HepG2 (cell line): ENCODE measurements around the gene COL4A3. TPM values are rescaled to one million over a fixed set of nuclear protein-coding genes. Genes with fewer than 3 reads are reported as not detected.

Experiments
- ARID2 ChIP-seq: sonication (generic); formaldehyde crosslinking; IDR thresholded peaks from 2 replicates; pipeline ENCODE4 v1.8.1; 2022; ENCODE audit warnings: mild to moderate bottlenecking, missing genetic modification reagents, borderline replicate concordance
- HHEX ChIP-seq: IDR thresholded peaks from 2 replicates; pipeline ENCODE4 v1.6.1; 2016; ENCODE audit warnings: control low read depth
- KDM2A ChIP-seq: sonication (generic); formaldehyde crosslinking; IDR thresholded peaks from 2 replicates; pipeline ENCODE4 v1.4.0; 2020; ENCODE audit warnings: low read depth, missing genetic modification reagents, borderline replicate concordance
- MAF1 ChIP-seq: sonication (generic); formaldehyde crosslinking; IDR thresholded peaks from 2 replicates; pipeline ENCODE4 v1.5.0; 2020; ENCODE audit warnings: missing genetic modification reagents, borderline replicate concordance
- NONO ChIP-seq, 2 experiments: fragments of 450-650 bp in 1 of 2; sonication (generic) in 1 of 2; formaldehyde crosslinking in 1 of 2; IDR thresholded peaks in 1 of 2; conservative IDR thresholded peaks in 1 of 2; 2 replicates each; pipeline versions ENCODE4 v1.6.1 to v1.8.0; 2017 to 2022; ENCODE audit warnings: mild to moderate bottlenecking in 1 of 2, missing genetic modification reagents in 1 of 2, moderate library complexity in 1 of 2
- RARA ChIP-seq: IDR thresholded peaks from 2 replicates; pipeline ENCODE4 v1.6.1; 2016; ENCODE audit warnings: missing genetic modification reagents, missing compliant biosample characterization
- RBM22 ChIP-seq: fragments of 200-400 bp; formaldehyde crosslinking; optimal IDR thresholded peaks from 2 replicates; pipeline ENCODE3; 2017; ENCODE audit warnings: mild to moderate bottlenecking, low read length, moderate library complexity
- RORA ChIP-seq: sonication (generic); formaldehyde crosslinking; IDR thresholded peaks from 2 replicates; pipeline ENCODE4 v1.5.0; 2020; ENCODE audit warnings: mild to moderate bottlenecking, missing genetic modification reagents, moderate library complexity
- TBX2 ChIP-seq: sonication (generic); formaldehyde crosslinking; IDR thresholded peaks from 2 replicates; pipeline ENCODE4 v1.5.0; 2020; ENCODE audit warnings: missing genetic modification reagents, mild to moderate bottlenecking, borderline replicate concordance
- TBX3 ChIP-seq: fragments of 450-650 bp; IDR thresholded peaks from 2 replicates; pipeline ENCODE4 v1.6.1; 2017; ENCODE audit warnings: antibody characterized with exemption, mild to moderate bottlenecking, inconsistent platforms, borderline replicate concordance
- XRCC5 ChIP-seq: fragments of 200-400 bp; formaldehyde crosslinking; optimal IDR thresholded peaks from 2 replicates; pipeline ENCODE3; 2017; ENCODE audit warnings: mild to moderate bottlenecking, low read length
- ZFP1 ChIP-seq: IDR thresholded peaks from 2 replicates; pipeline ENCODE4 v1.6.1; 2016
- ZNF709 ChIP-seq: sonication (generic); formaldehyde crosslinking; IDR thresholded peaks from 2 replicates; pipeline ENCODE4 v1.5.0; 2020; ENCODE audit warnings: mild to moderate bottlenecking, missing genetic modification reagents
- polyA plus RNA-seq, 8 experiments: library from polyadenylated mRNA; depleted of rRNA in 3 of 8; stranded (reverse) in 7 of 8; unstranded in 1 of 8; fragments of >200 nt; fragmentation: Illumina TruSeq in 4 of 8; extraction: Trizol in 4 of 8; gene quantifications; 2 replicates each; pipeline versions ENCODE4 v1.2.1 to v1.2.3, GENCODE V29; 2011 to 2016; ENCODE audit warnings: low read depth in 4 of 8, missing spikeins in 1 of 8, mixed read lengths in 1 of 8; ENCODE audit not compliant: insufficient read depth in 1 of 8
- total RNA-seq, 5 experiments: library from RNA; depleted of rRNA; stranded (reverse); fragments of >200 nt; fragmentation: Illumina TruSeq; extraction: Trizol; gene quantifications; 2 replicates each; pipeline ENCODE4 v1.2.3, GENCODE V29; 2016; ENCODE audit warnings: low read depth in 1 of 5
- TF ChIP-seq, protein P1 (sequence below): sonication (generic); formaldehyde crosslinking; IDR thresholded peaks from 2 replicates; pipeline ENCODE4 v1.5.0; 2020; ENCODE audit warnings: missing genetic modification reagents
- TF ChIP-seq, protein P2 (sequence below): sonication (generic); formaldehyde crosslinking; IDR thresholded peaks from 2 replicates; pipeline ENCODE4 v1.8.0; 2022; ENCODE audit warnings: mild to moderate bottlenecking, missing genetic modification reagents; ENCODE audit not compliant: insufficient replicate concordance
- TF ChIP-seq, protein P3 (sequence below): sonication (generic); formaldehyde crosslinking; IDR thresholded peaks from 2 replicates; pipeline ENCODE4 v1.5.1; 2020; ENCODE audit warnings: mild to moderate bottlenecking, missing genetic modification reagents, borderline replicate concordance
- TF ChIP-seq, protein P4 (sequence below): IDR thresholded peaks from 2 replicates; pipeline ENCODE4 v1.6.1; 2016; ENCODE audit warnings: missing compliant biosample characterization, missing genetic modification reagents, borderline replicate concordance
- TF ChIP-seq, protein P5 (sequence below): sonication (generic); formaldehyde crosslinking; IDR thresholded peaks from 2 replicates; pipeline ENCODE4 v1.4.0; 2020; ENCODE audit warnings: mild to moderate bottlenecking, missing genetic modification reagents

Gene COL4A3
- total and polyA plus RNA-seq, 2 of the 13 experiments (the other 11 are each of a cell fraction or from before 2014, with no cell fraction given) = 0.02 TPM; not detected in 1

DNA sequence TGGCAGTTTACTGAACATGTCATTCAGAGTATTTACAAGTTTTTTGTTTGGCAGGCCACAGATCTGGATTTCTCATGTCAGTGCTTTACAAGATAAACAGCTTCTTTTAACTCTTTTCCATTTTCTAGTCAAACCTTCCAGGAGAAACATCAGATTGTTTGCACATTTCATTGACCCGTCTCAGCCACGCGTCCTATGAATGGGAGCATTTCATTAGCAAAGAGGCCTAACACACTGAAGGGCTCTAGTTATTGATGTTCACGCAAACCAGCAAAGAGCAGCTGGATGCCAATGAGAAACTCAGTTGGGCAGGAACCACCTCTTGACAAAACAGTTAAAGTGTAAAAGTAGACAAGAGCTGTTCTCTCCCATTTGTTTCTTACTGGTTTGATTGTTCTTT lies 131.4 kb downstream of the COL4A3 start (continued):
- TF ChIP-seq NONO (IDR thresholded peaks at IDR 0.05) (no peak), NONO (CRISPR knock-in tag; conservative IDR thresholded peaks at IDR 0.05) (no peak), XRCC5 (no peak), MAF1 (no peak), ZNF709 (CRISPR knock-in tag) (no peak), HHEX (CRISPR knock-in tag) (peak; percentile 77), ZFP1 (CRISPR knock-in tag) (no peak), KDM2A (CRISPR knock-in tag) (no peak), TBX2 (CRISPR knock-in tag) (peak; percentile 53), TBX3 (no peak), RARA (CRISPR knock-in tag) (no peak), RORA (CRISPR knock-in tag) (no peak), ARID2 (CRISPR knock-in tag) (no peak), RBM22 (no peak)
- TF ChIP-seq, protein P1, sequence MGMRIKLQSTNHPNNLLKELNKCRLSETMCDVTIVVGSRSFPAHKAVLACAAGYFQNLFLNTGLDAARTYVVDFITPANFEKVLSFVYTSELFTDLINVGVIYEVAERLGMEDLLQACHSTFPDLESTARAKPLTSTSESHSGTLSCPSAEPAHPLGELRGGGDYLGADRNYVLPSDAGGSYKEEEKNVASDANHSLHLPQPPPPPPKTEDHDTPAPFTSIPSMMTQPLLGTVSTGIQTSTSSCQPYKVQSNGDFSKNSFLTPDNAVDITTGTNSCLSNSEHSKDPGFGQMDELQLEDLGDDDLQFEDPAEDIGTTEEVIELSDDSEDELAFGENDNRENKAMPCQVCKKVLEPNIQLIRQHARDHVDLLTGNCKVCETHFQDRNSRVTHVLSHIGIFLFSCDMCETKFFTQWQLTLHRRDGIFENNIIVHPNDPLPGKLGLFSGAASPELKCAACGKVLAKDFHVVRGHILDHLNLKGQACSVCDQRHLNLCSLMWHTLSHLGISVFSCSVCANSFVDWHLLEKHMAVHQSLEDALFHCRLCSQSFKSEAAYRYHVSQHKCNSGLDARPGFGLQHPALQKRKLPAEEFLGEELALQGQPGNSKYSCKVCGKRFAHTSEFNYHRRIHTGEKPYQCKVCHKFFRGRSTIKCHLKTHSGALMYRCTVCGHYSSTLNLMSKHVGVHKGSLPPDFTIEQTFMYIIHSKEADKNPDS = no peak
- TF ChIP-seq, protein P2, sequence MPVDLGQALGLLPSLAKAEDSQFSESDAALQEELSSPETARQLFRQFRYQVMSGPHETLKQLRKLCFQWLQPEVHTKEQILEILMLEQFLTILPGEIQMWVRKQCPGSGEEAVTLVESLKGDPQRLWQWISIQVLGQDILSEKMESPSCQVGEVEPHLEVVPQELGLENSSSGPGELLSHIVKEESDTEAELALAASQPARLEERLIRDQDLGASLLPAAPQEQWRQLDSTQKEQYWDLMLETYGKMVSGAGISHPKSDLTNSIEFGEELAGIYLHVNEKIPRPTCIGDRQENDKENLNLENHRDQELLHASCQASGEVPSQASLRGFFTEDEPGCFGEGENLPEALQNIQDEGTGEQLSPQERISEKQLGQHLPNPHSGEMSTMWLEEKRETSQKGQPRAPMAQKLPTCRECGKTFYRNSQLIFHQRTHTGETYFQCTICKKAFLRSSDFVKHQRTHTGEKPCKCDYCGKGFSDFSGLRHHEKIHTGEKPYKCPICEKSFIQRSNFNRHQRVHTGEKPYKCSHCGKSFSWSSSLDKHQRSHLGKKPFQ (CRISPR knock-in tag) = no peak
- TF ChIP-seq, protein P3, sequence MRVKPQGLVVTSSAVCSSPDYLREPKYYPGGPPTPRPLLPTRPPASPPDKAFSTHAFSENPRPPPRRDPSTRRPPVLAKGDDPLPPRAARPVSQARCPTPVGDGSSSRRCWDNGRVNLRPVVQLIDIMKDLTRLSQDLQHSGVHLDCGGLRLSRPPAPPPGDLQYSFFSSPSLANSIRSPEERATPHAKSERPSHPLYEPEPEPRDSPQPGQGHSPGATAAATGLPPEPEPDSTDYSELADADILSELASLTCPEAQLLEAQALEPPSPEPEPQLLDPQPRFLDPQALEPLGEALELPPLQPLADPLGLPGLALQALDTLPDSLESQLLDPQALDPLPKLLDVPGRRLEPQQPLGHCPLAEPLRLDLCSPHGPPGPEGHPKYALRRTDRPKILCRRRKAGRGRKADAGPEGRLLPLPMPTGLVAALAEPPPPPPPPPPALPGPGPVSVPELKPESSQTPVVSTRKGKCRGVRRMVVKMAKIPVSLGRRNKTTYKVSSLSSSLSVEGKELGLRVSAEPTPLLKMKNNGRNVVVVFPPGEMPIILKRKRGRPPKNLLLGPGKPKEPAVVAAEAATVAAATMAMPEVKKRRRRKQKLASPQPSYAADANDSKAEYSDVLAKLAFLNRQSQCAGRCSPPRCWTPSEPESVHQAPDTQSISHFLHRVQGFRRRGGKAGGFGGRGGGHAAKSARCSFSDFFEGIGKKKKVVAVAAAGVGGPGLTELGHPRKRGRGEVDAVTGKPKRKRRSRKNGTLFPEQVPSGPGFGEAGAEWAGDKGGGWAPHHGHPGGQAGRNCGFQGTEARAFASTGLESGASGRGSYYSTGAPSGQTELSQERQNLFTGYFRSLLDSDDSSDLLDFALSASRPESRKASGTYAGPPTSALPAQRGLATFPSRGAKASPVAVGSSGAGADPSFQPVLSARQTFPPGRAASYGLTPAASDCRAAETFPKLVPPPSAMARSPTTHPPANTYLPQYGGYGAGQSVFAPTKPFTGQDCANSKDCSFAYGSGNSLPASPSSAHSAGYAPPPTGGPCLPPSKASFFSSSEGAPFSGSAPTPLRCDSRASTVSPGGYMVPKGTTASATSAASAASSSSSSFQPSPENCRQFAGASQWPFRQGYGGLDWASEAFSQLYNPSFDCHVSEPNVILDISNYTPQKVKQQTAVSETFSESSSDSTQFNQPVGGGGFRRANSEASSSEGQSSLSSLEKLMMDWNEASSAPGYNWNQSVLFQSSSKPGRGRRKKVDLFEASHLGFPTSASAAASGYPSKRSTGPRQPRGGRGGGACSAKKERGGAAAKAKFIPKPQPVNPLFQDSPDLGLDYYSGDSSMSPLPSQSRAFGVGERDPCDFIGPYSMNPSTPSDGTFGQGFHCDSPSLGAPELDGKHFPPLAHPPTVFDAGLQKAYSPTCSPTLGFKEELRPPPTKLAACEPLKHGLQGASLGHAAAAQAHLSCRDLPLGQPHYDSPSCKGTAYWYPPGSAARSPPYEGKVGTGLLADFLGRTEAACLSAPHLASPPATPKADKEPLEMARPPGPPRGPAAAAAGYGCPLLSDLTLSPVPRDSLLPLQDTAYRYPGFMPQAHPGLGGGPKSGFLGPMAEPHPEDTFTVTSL (CRISPR knock-in tag) = peak; percentile 84
- TF ChIP-seq, protein P4, sequence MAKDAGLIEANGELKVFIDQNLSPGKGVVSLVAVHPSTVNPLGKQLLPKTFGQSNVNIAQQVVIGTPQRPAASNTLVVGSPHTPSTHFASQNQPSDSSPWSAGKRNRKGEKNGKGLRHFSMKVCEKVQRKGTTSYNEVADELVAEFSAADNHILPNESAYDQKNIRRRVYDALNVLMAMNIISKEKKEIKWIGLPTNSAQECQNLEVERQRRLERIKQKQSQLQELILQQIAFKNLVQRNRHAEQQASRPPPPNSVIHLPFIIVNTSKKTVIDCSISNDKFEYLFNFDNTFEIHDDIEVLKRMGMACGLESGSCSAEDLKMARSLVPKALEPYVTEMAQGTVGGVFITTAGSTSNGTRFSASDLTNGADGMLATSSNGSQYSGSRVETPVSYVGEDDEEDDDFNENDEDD (CRISPR knock-in tag) = no peak
- TF ChIP-seq, protein P5, sequence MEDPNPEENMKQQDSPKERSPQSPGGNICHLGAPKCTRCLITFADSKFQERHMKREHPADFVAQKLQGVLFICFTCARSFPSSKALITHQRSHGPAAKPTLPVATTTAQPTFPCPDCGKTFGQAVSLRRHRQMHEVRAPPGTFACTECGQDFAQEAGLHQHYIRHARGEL (CRISPR knock-in tag) = no peak
